H1 (cell line): Measurements from ENCODE around the gene GZMA. TPM values are rescaled to one million over a fixed set of nuclear protein-coding genes. Genes with fewer than 3 reads are reported as not detected.

Experiments
- CTCF ChIA-PET: fragments of 300-600 bp; sonication (Branson Sonifier 250); formaldehyde crosslinking; loops from one replicate; lab custom pipeline; 2021; ENCODE audit not compliant: partially characterized antibody; lab: Charles Lee
- POLR2A ChIA-PET: fragments of 300-600 bp; sonication (Branson Sonifier 250); formaldehyde crosslinking; loops from one replicate; lab custom pipeline; 2021; ENCODE audit warnings: inconsistent platforms; ENCODE audit not compliant: partially characterized antibody; lab: Charles Lee
- DNase-seq, 2 experiments: peaks; one replicate each; pipeline versions ENCODE4 v3.0.0 to v3.0.0-alpha.2; 2010 to 2022; ENCODE audit warnings: low spot score in 2 of 2, low read depth in 1 of 2, mixed read lengths in 1 of 2
- FAIRE-seq: peaks from 2 replicates; lab custom pipeline; 2011; peaks lifted over from hg19 to GRCh38; lab: Jason Lieb, UNC
- H2AFZ ChIP-seq: 2 replicates; pipeline ENCODE4 v1.8.1; 2012; ENCODE audit warnings: low read length, inconsistent platforms
- H2AK5ac ChIP-seq: 2 replicates; pipeline ENCODE4 v1.6.1; 2013; ENCODE audit warnings: low read depth, low read length
- H2BK120ac ChIP-seq: replicated peaks from 2 replicates; pipeline ENCODE3; 2013; ENCODE audit warnings: low read depth, low read length, inconsistent platforms
- H2BK12ac ChIP-seq: 2 replicates; pipeline ENCODE4 v1.6.1; 2013; ENCODE audit warnings: low read depth, low read length
- H2BK15ac ChIP-seq: 2 replicates; pipeline ENCODE4 v1.6.1; 2013; ENCODE audit warnings: low read length
- H2BK20ac ChIP-seq: 2 replicates; pipeline ENCODE4 v1.6.1; 2013; ENCODE audit warnings: low read length
- H2BK5ac ChIP-seq: 2 replicates; pipeline ENCODE4 v1.6.1; 2013; ENCODE audit warnings: low read depth, low read length
- H3K14ac ChIP-seq: 2 replicates; pipeline ENCODE4 v1.6.1; 2013; ENCODE audit warnings: inconsistent platforms; ENCODE audit not compliant: insufficient read length
- H3K18ac ChIP-seq: 2 replicates; pipeline ENCODE4 v1.6.1; 2013; ENCODE audit warnings: low read length; ENCODE audit errors: extremely low read depth
- H3K23ac ChIP-seq: 2 replicates; pipeline ENCODE4 v1.6.1; 2013; ENCODE audit warnings: inconsistent platforms; ENCODE audit not compliant: insufficient read length
- H3K23me2 ChIP-seq: 2 replicates; pipeline ENCODE4 v1.6.1; 2013; ENCODE audit warnings: low read depth, low read length
- H3K27ac ChIP-seq: 2 replicates; pipeline ENCODE4 v1.6.1; 2011; ENCODE audit warnings: low read depth, low read length, inconsistent platforms
- H3K27me3 ChIP-seq, 4 experiments: replicated peaks in 1 of 4; 1 replicate in 1 of 4; 2 replicates in 3 of 4; pipeline versions ENCODE4 v1.6.1 to v1.8.1; 2011 to 2013; ENCODE audit warnings: low read length in 3 of 4, mild to moderate bottlenecking in 3 of 4, inconsistent platforms in 2 of 4, mixed read lengths in 2 of 4, moderate library complexity in 1 of 4; ENCODE audit not compliant: control insufficient read depth in 3 of 4, insufficient read depth in 3 of 4; ENCODE audit errors: extremely low read depth in 1 of 4
- H3K36me3 ChIP-seq, 4 experiments: 2 replicates each; pipeline versions ENCODE4 v1.6.1 to v1.8.1; 2011 to 2013; ENCODE audit warnings: mild to moderate bottlenecking in 4 of 4, low read length in 3 of 4, moderate library complexity in 2 of 4, control low read depth in 1 of 4, inconsistent platforms in 1 of 4; ENCODE audit not compliant: insufficient read depth in 4 of 4, control insufficient read depth in 2 of 4
- H3K4ac ChIP-seq: replicated peaks from 2 replicates; pipeline ENCODE3; 2013; ENCODE audit warnings: low read length, low read depth, mixed read lengths, inconsistent platforms; ENCODE audit not compliant: insufficient read length
- H3K4me1 ChIP-seq, 4 experiments: replicated peaks in 1 of 4; 1 replicate in 1 of 4; 2 replicates in 3 of 4; pipeline versions ENCODE4 v1.6.1 to v1.8.1; 2011 to 2013; ENCODE audit warnings: low read length in 3 of 4, inconsistent platforms in 2 of 4, mixed read lengths in 1 of 4; ENCODE audit not compliant: insufficient read depth in 4 of 4, control insufficient read depth in 3 of 4
- H3K4me2 ChIP-seq, 2 experiments: 2 replicates each; pipeline versions ENCODE4 v1.6.1 to v1.8.1; 2011 to 2013; ENCODE audit warnings: low read depth in 2 of 2, low read length in 2 of 2, control low read depth in 1 of 2, inconsistent platforms in 1 of 2, mild to moderate bottlenecking in 1 of 2; ENCODE audit not compliant: insufficient read depth in 1 of 2
- H3K4me3 ChIP-seq, 4 experiments: fragments of 200-600, 300-600 bp in 1 of 4; sonication (generic), shearing (Covaris generic), sonication (Bioruptor Twin) in 1 of 4; 2 replicates each; pipeline versions ENCODE4 v1.5.1 to v1.8.1; 2011 to 2016; ENCODE audit warnings: low read length in 4 of 4, low read depth in 3 of 4, control low read depth in 2 of 4, inconsistent platforms in 2 of 4, mild to moderate bottlenecking in 2 of 4, mixed read lengths in 1 of 4, moderate library complexity in 1 of 4; ENCODE audit not compliant: insufficient read depth in 2 of 4; ENCODE audit errors: extremely low read depth in 1 of 4
- H3K56ac ChIP-seq: replicated peaks from 2 replicates; pipeline ENCODE3; 2013; ENCODE audit warnings: low read depth, mild to moderate bottlenecking, mixed read lengths, low read length, inconsistent platforms; ENCODE audit not compliant: insufficient read length
- H3K79me1 ChIP-seq: 2 replicates; pipeline ENCODE4 v1.6.1; 2013; ENCODE audit warnings: low read depth, low read length, control low read depth
- H3K79me2 ChIP-seq, 2 experiments: 2 replicates each; pipeline versions ENCODE4 v1.6.1 to v1.8.1; 2012 to 2013; ENCODE audit warnings: low read length in 2 of 2, mild to moderate bottlenecking in 2 of 2, inconsistent platforms in 1 of 2; ENCODE audit not compliant: insufficient read depth in 2 of 2, control insufficient read depth in 1 of 2
- H3K9ac ChIP-seq, 4 experiments: replicated peaks in 1 of 4; 1 replicate in 1 of 4; 2 replicates in 3 of 4; pipeline versions ENCODE4 v1.6.1 to v1.8.1; 2011 to 2013; ENCODE audit warnings: low read depth in 3 of 4, low read length in 3 of 4, control low read depth in 2 of 4, mild to moderate bottlenecking in 2 of 4, moderate library complexity in 2 of 4, inconsistent platforms in 1 of 4; ENCODE audit errors: extremely low read depth in 1 of 4
- H3K9me3 ChIP-seq, 2 experiments: 2 replicates each; pipeline versions ENCODE4 v1.6.1 to v1.8.1; 2012 to 2013; ENCODE audit warnings: mild to moderate bottlenecking in 2 of 2, moderate library complexity in 2 of 2, control low read depth in 1 of 2, inconsistent platforms in 1 of 2, low read depth in 1 of 2, low read length in 1 of 2, mixed read lengths in 1 of 2; ENCODE audit not compliant: insufficient read depth in 2 of 2
- H4K20me1 ChIP-seq, 2 experiments: replicated peaks in 1 of 2; 2 replicates each; pipeline versions ENCODE3 to v1.8.1; 2011 to 2013; ENCODE audit warnings: inconsistent platforms in 2 of 2, low read length in 2 of 2, mild to moderate bottlenecking in 1 of 2; ENCODE audit not compliant: insufficient read depth in 2 of 2, control insufficient read depth in 1 of 2
- H4K5ac ChIP-seq: 2 replicates; pipeline ENCODE4 v1.6.1; 2013; ENCODE audit warnings: low read length, low read depth, mixed read lengths, inconsistent platforms; ENCODE audit not compliant: insufficient read length
- H4K8ac ChIP-seq: 2 replicates; pipeline ENCODE4 v1.8.0; 2013; ENCODE audit warnings: mild to moderate bottlenecking, moderate library complexity, low read length, inconsistent platforms; ENCODE audit not compliant: insufficient read depth; ENCODE audit errors: extremely low read depth
- H4K91ac ChIP-seq: replicated peaks from 2 replicates; pipeline ENCODE3; 2013; ENCODE audit warnings: low read length, mixed read lengths, inconsistent platforms; ENCODE audit not compliant: insufficient read length
- CBX8 ChIP-seq: fragments of 300-800, 300-1000 bp; sonication (generic); IDR thresholded peaks from 2 replicates; pipeline ENCODE4 v1.7.1; 2016; ENCODE audit warnings: low read depth, low read length, borderline replicate concordance
- CREB1 ChIP-seq: IDR thresholded peaks from 2 replicates; pipeline ENCODE4 v1.6.1; 2012; ENCODE audit warnings: inconsistent platforms
- GABPA ChIP-seq: IDR thresholded peaks from 2 replicates; pipeline ENCODE4 v1.6.1; 2011; ENCODE audit warnings: mild to moderate bottlenecking, low read length, moderate library complexity, borderline replicate concordance; ENCODE audit not compliant: insufficient read depth
- POLR2AphosphoS5 ChIP-seq: IDR thresholded peaks from 2 replicates; pipeline ENCODE4 v1.6.1; 2011; ENCODE audit warnings: low read depth, low read length
- POU5F1 ChIP-seq: IDR thresholded peaks from 2 replicates; pipeline ENCODE4 v1.6.1; 2011; ENCODE audit warnings: low read depth, mild to moderate bottlenecking, low read length, moderate library complexity
- RBBP5 ChIP-seq: IDR thresholded peaks from 2 replicates; pipeline ENCODE4 v1.7.1; 2012; ENCODE audit warnings: low read depth, mild to moderate bottlenecking, inconsistent platforms, low read length, moderate library complexity, borderline replicate concordance
- RNF2 ChIP-seq: fragments of 200-900, 300-1000 bp; sonication (generic); IDR thresholded peaks from 2 replicates; pipeline ENCODE4 v1.7.1; 2016; ENCODE audit warnings: borderline replicate concordance, low read depth, mild to moderate bottlenecking, antibody characterized with exemption, low read length; ENCODE audit not compliant: poor library complexity, severe bottlenecking; ENCODE audit errors: missing control alignments
- SAP30 ChIP-seq: fragments of 300-600 bp; sonication (generic); IDR thresholded peaks from 2 replicates; pipeline ENCODE4 v1.7.1; 2012; ENCODE audit warnings: low read length, moderate library complexity, mild to moderate bottlenecking, inconsistent platforms; ENCODE audit not compliant: insufficient read depth, insufficient replicate concordance
- SUZ12 ChIP-seq: fragments of 200-600 bp; sonication (generic); IDR thresholded peaks from 2 replicates; pipeline ENCODE4 v1.6.1; 2012; ENCODE audit warnings: mild to moderate bottlenecking, inconsistent platforms, low read length, moderate library complexity, mixed read lengths
- TCF12 ChIP-seq: IDR thresholded peaks from 2 replicates; pipeline ENCODE4 v1.6.1; 2011; ENCODE audit warnings: low read depth, mild to moderate bottlenecking, low read length
- polyA plus RNA-seq, 7 experiments: library from polyadenylated mRNA; depleted of rRNA in 3 of 7; stranded (reverse) in 5 of 7; unstranded in 2 of 7; fragments of >200 nt in 5 of 7; fragments of 200-250 nt in 2 of 7; gene quantifications; 1 replicate in 5 of 7; 2 replicates in 1 of 7; 4 replicates in 1 of 7; pipeline versions ENCODE4 v1.2.1 to v1.2.3, GENCODE V29; 2011 to 2013; ENCODE audit warnings: missing spikeins in 2 of 7, mixed read lengths in 2 of 7
- total RNA-seq: library from RNA; stranded (reverse); fragmentation: NEBNext Ultra II Directional; extraction: Animal tissue kit (Norgen Biotek cat#: 25700); gene quantifications from 2 replicates; pipeline ENCODE4 v1.2.1, GENCODE V29; 2021

GZMA gene
- total and polyA plus RNA-seq, 2 of the 8 experiments (the other 6 are each of a cell fraction or from before 2014, with no cell fraction given) = not detected

- H3K18ac ChIP-seq = no peak overlapping the region
- H2BK12ac ChIP-seq = no peak overlapping the region
- H4K8ac ChIP-seq = no peak overlapping the region
- H2BK15ac ChIP-seq = no peak overlapping the region
- H3K79me2 ChIP-seq = no peaks in the 10 kb centered on the region
- H2AFZ ChIP-seq = no peak overlapping the region
- H4K5ac ChIP-seq = no peak overlapping the region
- no peak for TF ChIP-seq TCF12
- no peak for TF ChIP-seq CBX8
- no peak for TF ChIP-seq POU5F1
- TF ChIP-seq RNF2 = no peak
- no peak for TF ChIP-seq POLR2AphosphoS5
- TF ChIP-seq SAP30 = no peak
- no peak for TF ChIP-seq GABPA
- TF ChIP-seq CREB1 = no peak
- TF ChIP-seq RBBP5 = no peak
- TF ChIP-seq SUZ12 = no peak
- no peaks in the 10 kb centered on the region for H4K20me1 ChIP-seq
- no peaks in the 10 kb centered on the region for H3K79me1 ChIP-seq
- H4K91ac ChIP-seq = no peak overlapping the region
- H3K4me3 ChIP-seq = no peak overlapping the region
- POLR2A ChIA-PET = no interaction called here
- H3K27ac ChIP-seq = no peak overlapping the region
- H3K9ac ChIP-seq = no peak overlapping the region
- H2BK5ac ChIP-seq = no peak overlapping the region
- H3K36me3 ChIP-seq = no peaks in the 10 kb centered on the region
- H2BK20ac ChIP-seq = no peak overlapping the region
- CTCF ChIA-PET = no interaction called here
- no peaks in the 10 kb centered on the region for H3K27me3 ChIP-seq
- no peak for DNase-seq
- H3K56ac ChIP-seq = no peak overlapping the region
- H3K14ac ChIP-seq = no peak overlapping the region
- peaks cover 26 to 32% of the 10 kb centered on the region in 2 experiments for H3K9me3 ChIP-seq
- no peak overlapping the region for H3K4ac ChIP-seq
- H2BK120ac ChIP-seq = no peak overlapping the region
- no peak for FAIRE-seq
- H3K23ac ChIP-seq = no peak overlapping the region
- H3K23me2 ChIP-seq = no peaks in the 10 kb centered on the region
- H2AK5ac ChIP-seq = no peak overlapping the region
- H3K4me1 ChIP-seq = no peaks in the 10 kb centered on the region
- no peak overlapping the region for H3K4me2 ChIP-seq
Measured at GRCh38 chr5:55081541-55081940, 20.9 kb upstream of the GZMA start.
